AG04449 (cell line): ENCODE results near the gene MRLN.

Experiments used
- CTCF ChIA-PET: fragments of 350-600 bp; formaldehyde crosslinking; extraction: SDS; loops from one replicate; lab custom pipeline; 2021; ENCODE audit warnings: antibody characterized with exemption; lab: Yijun Ruan, JAX
- POLR2A ChIA-PET: fragments of 400-600, 350-600 bp; formaldehyde crosslinking; extraction: SDS; loops from one replicate; lab custom pipeline; 2020; ENCODE audit warnings: antibody characterized with exemption, inconsistent platforms; lab: Yijun Ruan, JAX
- DNase-seq: peaks from one replicate; pipeline ENCODE4 v3.0.0-alpha.2; 2010; ENCODE audit warnings: low read depth, low spot score
- H3K4me3 ChIP-seq: 2 replicates; pipeline ENCODE4 v1.5.1; 2011; ENCODE audit warnings: low read depth, mild to moderate bottlenecking, control low read depth, low read length
- TF ChIP-seq, protein P1 (sequence below): IDR thresholded peaks from one replicate; pipeline ENCODE4 v1.5.1; 2011; ENCODE audit warnings: mild to moderate bottlenecking, moderate library complexity, low read length, control low read depth, inconsistent platforms; ENCODE audit not compliant: insufficient read depth; ENCODE audit errors: missing control alignments

Gene MRLN

DNA sequence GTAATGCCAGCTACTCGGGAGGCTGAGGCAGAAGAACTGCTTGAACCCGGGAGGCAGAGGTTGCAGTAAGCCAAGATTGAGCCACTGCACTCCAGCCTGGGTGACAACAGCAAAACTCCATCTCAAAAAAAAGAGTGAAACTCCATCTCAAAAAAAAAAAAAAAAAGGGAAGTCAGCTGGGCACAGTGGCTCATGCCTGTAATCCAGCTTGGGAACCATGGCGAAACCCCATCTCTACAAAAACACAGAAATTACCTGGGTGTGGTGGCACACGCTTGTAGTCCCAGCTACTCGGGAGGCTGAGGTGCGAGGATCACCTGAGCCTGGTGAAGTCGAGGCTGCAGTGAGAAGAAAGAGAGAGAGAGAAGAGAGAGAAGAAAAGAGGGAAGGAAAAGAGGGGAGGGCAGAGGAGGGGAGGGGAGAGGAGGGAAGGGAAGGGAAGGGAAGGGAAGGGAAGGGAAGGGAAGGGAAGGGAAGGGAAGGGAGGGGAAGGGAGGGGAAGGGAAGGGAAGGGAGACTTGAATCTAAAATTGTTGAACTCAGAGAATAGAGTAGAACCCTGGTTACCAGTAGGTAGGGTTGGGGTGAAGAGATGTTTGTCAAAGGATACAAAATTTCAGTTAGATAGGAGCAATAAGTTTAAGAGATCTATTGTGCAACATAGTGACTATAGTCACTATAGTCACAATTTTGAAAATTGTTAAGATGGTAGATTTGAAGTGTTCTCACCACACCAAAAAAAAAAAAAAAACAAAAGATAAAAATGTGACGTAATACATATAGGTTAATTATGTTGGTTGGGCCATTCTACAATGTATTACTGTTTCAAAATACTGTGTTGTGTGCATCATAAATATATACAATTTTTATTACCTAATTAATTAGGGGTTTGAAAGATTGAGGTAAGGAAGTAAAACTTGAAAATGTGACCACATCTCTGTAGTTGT is 46.1 kb downstream of the MRLN start:
- TF ChIP-seq, protein P1, sequence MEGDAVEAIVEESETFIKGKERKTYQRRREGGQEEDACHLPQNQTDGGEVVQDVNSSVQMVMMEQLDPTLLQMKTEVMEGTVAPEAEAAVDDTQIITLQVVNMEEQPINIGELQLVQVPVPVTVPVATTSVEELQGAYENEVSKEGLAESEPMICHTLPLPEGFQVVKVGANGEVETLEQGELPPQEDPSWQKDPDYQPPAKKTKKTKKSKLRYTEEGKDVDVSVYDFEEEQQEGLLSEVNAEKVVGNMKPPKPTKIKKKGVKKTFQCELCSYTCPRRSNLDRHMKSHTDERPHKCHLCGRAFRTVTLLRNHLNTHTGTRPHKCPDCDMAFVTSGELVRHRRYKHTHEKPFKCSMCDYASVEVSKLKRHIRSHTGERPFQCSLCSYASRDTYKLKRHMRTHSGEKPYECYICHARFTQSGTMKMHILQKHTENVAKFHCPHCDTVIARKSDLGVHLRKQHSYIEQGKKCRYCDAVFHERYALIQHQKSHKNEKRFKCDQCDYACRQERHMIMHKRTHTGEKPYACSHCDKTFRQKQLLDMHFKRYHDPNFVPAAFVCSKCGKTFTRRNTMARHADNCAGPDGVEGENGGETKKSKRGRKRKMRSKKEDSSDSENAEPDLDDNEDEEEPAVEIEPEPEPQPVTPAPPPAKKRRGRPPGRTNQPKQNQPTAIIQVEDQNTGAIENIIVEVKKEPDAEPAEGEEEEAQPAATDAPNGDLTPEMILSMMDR = no peak
- no peak for DNase-seq
- ChIA-PET CTCF (no interaction called here), POLR2A (no interaction called here)
- no peak overlapping the region for H3K4me3 ChIP-seq

DNA sequence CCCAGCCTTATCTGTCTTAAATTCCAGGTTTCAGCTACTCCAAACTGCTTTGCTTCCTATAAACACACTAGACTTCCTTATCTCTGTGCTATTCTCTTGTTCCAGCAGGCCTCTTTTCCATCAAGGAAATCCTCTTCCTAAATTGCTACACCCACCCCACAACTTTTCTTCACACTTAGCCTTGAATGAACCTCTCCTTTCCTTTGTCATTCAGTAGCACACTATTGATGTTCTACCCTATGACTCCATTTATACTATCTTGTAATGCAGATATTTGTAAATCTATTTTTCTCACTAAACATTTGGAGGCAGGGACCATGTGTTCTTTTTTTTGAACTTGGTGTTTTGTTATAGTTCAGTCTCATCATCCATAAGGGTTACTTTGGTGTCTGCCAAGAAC is 47.3 kb downstream of the MRLN start:
- POLR2A ChIA-PET = no interaction called here
- DNase-seq = no peak
- CTCF ChIA-PET = no interaction called here
- no peak overlapping the region for H3K4me3 ChIP-seq
- TF ChIP-seq, protein P1 = no peak

DNA sequence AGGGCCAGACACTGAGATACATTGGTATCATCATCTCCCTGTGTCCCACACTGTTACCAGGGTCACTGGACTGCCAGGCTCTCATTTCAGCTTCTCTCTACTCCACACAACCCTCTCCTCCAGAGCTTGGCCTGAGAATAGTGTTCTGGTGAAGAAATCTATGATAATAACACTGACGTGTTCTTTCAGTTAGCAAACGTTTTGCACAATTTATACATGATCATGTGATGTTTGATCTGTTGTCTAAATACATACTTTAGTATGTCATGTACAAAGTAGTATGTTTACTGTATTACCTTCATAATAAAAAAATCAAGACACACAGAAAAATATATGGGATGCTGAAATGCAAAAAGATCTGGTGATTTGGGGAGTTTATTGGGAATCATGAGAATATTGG is 48.6 kb downstream of the MRLN start:
- no peak for DNase-seq
- POLR2A ChIA-PET = no interaction called here
- no peak overlapping the region for H3K4me3 ChIP-seq
- TF ChIP-seq, protein P1 = no peak
- CTCF ChIA-PET = no interaction called here

DNA sequence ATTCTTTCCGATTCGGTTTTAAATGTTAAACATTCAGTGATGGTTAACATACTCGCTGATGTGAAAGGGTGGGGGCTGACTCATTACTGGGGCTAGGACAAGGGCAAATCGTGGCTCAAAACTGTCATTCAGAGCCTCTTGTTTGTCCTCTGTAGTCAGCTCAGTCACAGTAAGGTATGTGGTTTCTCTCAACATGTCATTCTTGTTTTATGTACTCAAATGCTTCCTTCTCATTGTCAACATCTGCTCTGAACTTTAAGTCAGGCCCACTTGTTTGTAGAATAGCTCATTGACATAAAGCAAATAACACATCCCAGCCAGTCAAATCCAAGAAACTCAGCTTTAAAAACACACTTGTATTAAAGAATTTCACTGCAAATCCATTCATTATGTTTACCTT is 50.9 kb downstream of the MRLN start:
- no peak for DNase-seq
- H3K4me3 ChIP-seq = no peak overlapping the region
- ChIA-PET CTCF (no interaction called here), POLR2A (no interaction called here)
- TF ChIP-seq, protein P1 = no peak

DNA sequence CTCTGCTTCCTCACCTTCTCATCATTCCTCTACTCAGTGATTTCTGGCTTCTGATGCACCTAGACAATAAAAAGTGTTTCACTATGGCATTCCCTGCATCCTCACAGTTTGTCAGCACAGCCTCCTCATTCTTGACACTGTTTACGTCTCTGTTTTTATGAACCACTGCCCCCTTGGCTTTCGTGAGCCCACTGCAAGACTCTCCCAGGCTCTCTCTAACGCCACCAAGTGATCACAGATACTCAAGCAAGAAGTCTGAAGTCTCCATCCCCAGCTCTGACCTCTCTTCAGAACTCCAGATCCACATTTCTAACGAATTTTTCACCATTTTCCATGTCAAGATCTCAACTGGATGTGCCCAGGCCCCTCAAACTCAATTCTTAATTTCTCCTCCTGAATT is 52.5 kb downstream of the MRLN start:
- no peak overlapping the region for H3K4me3 ChIP-seq
- ChIA-PET POLR2A (no interaction called here), CTCF (no interaction called here)
- TF ChIP-seq, protein P1 = no peak
- DNase-seq = no peak

DNA sequence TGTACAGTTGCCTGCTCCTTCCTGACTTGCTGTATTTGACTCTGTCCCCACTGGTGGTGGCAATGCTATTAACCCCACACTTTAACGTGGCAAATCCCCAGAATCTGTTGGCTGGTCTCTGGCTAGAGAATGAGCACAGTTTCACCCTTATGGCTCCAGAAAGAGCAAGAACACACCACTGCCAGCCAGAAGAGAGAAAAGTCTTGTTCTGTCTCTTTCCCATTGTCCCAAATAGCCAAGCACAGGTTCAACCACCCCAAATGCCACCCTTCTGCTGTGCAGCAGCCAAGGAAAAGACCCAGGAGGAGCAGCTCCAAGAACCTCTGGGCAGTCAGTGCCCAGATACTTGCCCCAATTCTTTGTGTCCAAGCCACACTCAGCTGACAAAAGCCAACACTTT is 54.9 kb downstream of the MRLN start:
- TF ChIP-seq, protein P1 = no peak
- no peak for DNase-seq
- ChIA-PET POLR2A (no interaction called here), CTCF (no interaction called here)
- no peak overlapping the region for H3K4me3 ChIP-seq
